Smooth muscle cell (in vitro differentiated cells): ENCODE results near the gene ANKRD34A. TPM values are rescaled to one million over a fixed set of nuclear protein-coding genes. Genes with fewer than 3 reads are reported as not detected.

Source experiments
- DNase-seq: peaks from one replicate; lab custom pipeline; 2025; ENCODE audit not compliant: unreplicated experiment; lab: John Stamatoyannopoulos, UW
- H2AFZ ChIP-seq: fragments of 200-600 bp; sonication (generic); 2 replicates; pipeline ENCODE4 v1.6.0; 2016; ENCODE audit warnings: antibody characterized with exemption, low read depth, mild to moderate bottlenecking
- H3F3A ChIP-seq: fragments of 200-600 bp; sonication (generic); 2 replicates; pipeline ENCODE4 v1.6.0; 2017; ENCODE audit warnings: antibody characterized with exemption, low read depth
- H3K27ac ChIP-seq: fragments of 200-600 bp; sonication (generic); 2 replicates; pipeline ENCODE4 v1.5.1; 2016; ENCODE audit warnings: low read depth, mild to moderate bottlenecking
- H3K27me3 ChIP-seq: fragments of 200-600 bp; sonication (generic); 2 replicates; pipeline ENCODE4 v1.6.1; 2016; ENCODE audit warnings: low read depth, mild to moderate bottlenecking
- H3K36me3 ChIP-seq: fragments of 200-600 bp; sonication (generic); 2 replicates; pipeline ENCODE4 v1.5.1; 2016; ENCODE audit warnings: low read depth
- H3K4me1 ChIP-seq: fragments of 200-600 bp; sonication (generic); 2 replicates; pipeline ENCODE4 v1.5.1; 2016; ENCODE audit warnings: low read depth
- H3K4me2 ChIP-seq: fragments of 200-600 bp; sonication (generic); 2 replicates; pipeline ENCODE4 v1.6.0; 2016; ENCODE audit warnings: mild to moderate bottlenecking
- H3K4me3 ChIP-seq: fragments of 200-600 bp; sonication (generic); 2 replicates; pipeline ENCODE4 v1.5.1; 2016; ENCODE audit warnings: mild to moderate bottlenecking
- H3K79me2 ChIP-seq: fragments of 200-600 bp; sonication (generic); 2 replicates; pipeline ENCODE4 v1.6.0; 2016; ENCODE audit warnings: low read depth, mild to moderate bottlenecking
- H3K9ac ChIP-seq: fragments of 200-600 bp; sonication (generic); 2 replicates; pipeline ENCODE4 v1.6.0; 2016; ENCODE audit warnings: low read depth
- H3K9me3 ChIP-seq: fragments of 200-600 bp; sonication (generic); replicated peaks from 2 replicates; pipeline ENCODE4 v1.5.1; 2016; ENCODE audit warnings: low read depth
- H4K20me1 ChIP-seq: fragments of 200-600 bp; sonication (generic); 2 replicates; pipeline ENCODE4 v1.6.0; 2016; ENCODE audit warnings: low read depth
- WGBS: methylation state at CpG from one replicate; pipeline ENCODE4 v1.1.7; 2016; ENCODE audit warnings: low lambda C conversion rate; 5-methylcytosine and 5-hydroxymethylcytosine counted together
- polyA plus RNA-seq: library from polyadenylated mRNA; unstranded; fragments of >200 nt; fragmentation: Nextera tagmentation; extraction: Ambion mirVana; gene quantifications from 2 replicates; pipeline ENCODE4 v1.2.1, GENCODE V29; 2016
- total RNA-seq: library from RNA; depleted of rRNA; stranded (reverse); fragments of >200 nt; gene quantifications from 2 replicates; pipeline ENCODE4 v1.2.3, GENCODE V29; 2014
- TF ChIP-seq, protein P1 (sequence below): fragments of 200-600 bp; sonication (generic); IDR thresholded peaks from 2 replicates; pipeline ENCODE4 v1.5.1; 2017; ENCODE audit warnings: borderline replicate concordance, mild to moderate bottlenecking, antibody characterized with exemption; ENCODE audit not compliant: insufficient read depth, poor library complexity, severe bottlenecking

Gene ANKRD34A
- total and polyA plus RNA-seq, 2 experiments from 2014 or later, result 0.49 to 1.3 TPM

- Histone ChIP-seq H3F3A (no peaks in the 10 kb centered on the region), H3K27ac (no peak overlapping the region), H3K79me2 (peaks cover 53% of the 10 kb centered on the region), H3K9ac (no peak overlapping the region), H3K4me3 (no peak overlapping the region), H2AFZ (no peak overlapping the region), H3K4me1 (no peaks in the 10 kb centered on the region), H3K9me3 (no peaks in the 10 kb centered on the region), H3K36me3 (no peaks in the 10 kb centered on the region), H3K4me2 (no peak overlapping the region), H3K27me3 (no peaks in the 10 kb centered on the region), H4K20me1 (peaks cover 58% of the 10 kb centered on the region)
- 96% methylated on average over 4 of the region's 4 CpGs for WGBS
- no peak for DNase-seq
- TF ChIP-seq, protein P1, sequence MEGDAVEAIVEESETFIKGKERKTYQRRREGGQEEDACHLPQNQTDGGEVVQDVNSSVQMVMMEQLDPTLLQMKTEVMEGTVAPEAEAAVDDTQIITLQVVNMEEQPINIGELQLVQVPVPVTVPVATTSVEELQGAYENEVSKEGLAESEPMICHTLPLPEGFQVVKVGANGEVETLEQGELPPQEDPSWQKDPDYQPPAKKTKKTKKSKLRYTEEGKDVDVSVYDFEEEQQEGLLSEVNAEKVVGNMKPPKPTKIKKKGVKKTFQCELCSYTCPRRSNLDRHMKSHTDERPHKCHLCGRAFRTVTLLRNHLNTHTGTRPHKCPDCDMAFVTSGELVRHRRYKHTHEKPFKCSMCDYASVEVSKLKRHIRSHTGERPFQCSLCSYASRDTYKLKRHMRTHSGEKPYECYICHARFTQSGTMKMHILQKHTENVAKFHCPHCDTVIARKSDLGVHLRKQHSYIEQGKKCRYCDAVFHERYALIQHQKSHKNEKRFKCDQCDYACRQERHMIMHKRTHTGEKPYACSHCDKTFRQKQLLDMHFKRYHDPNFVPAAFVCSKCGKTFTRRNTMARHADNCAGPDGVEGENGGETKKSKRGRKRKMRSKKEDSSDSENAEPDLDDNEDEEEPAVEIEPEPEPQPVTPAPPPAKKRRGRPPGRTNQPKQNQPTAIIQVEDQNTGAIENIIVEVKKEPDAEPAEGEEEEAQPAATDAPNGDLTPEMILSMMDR, result no peak
Observed at GRCh38 chr1:145949219-145949618, 15.2 kb downstream of the ANKRD34A start.

DNA sequence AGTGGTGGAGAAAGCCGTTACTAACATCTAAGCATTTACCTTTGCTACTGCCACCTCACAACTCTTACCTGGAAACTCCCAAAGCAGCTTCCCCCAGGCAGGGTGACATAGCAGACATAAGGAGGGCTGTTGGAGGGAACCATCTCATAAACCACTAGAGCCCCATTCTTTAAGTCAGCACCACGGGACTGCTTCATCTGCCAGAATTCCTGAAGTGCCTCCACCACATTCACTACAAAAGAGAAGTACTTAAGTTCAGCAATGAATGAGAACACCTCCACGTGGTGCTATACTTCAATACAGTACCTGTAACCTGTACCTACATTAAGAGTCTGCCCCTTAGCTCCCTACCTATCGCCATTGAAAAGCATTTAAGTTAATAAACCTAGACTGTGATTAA lies 16.8 kb downstream of the ANKRD34A start:
- no peaks in the 10 kb centered on the region for H3K9me3 ChIP-seq
- WGBS, result 58% methylated on average over 4 of the region's 4 CpGs
- DNase-seq, result no peak
- no peaks in the 10 kb centered on the region for H3K4me1 ChIP-seq
- H3K27me3 ChIP-seq, result no peaks in the 10 kb centered on the region
- no peak overlapping the region for H3K4me3 ChIP-seq
- TF ChIP-seq, protein P1, result no peak
- H3K79me2 ChIP-seq, result peaks cover 37% of the 10 kb centered on the region
- no peak overlapping the region for H3K27ac ChIP-seq
- peaks cover 46% of the 10 kb centered on the region for H4K20me1 ChIP-seq
- H3K9ac ChIP-seq, result no peak overlapping the region
- H3K36me3 ChIP-seq, result no peaks in the 10 kb centered on the region
- H3F3A ChIP-seq, result no peaks in the 10 kb centered on the region
- H2AFZ ChIP-seq, result no peak overlapping the region
- no peak overlapping the region for H3K4me2 ChIP-seq

DNA sequence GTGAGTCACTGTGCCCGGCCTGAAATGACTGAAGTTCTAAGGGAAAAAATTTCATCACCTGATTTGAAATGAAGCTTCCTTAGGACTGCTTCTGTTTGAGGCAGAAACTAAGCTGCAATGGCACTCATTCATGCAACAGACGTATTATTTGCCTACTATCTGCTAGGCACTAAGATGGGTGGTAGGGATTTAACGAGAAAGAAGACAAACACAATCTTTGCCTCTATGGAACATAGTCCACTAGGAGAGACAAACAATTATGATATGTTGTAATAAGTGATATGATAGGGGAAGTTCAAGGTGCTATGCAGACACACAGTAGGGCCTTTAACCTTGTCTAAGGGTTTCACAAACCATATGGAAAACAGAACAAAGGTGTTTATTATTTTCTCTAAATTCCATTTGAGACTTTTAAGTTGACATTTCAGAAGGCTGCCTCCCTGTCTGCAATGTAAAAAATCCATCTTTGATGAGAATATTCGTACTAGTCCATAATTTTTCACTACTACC lies 17.8 kb downstream of the ANKRD34A start:
- H3K4me2 ChIP-seq, result no peak overlapping the region
- no peak overlapping the region for H3K9ac ChIP-seq
- no peak overlapping the region for H3K4me3 ChIP-seq
- H3K4me1 ChIP-seq, result no peaks in the 10 kb centered on the region
- TF ChIP-seq, protein P1, result no peak
- H3K27ac ChIP-seq, result no peak overlapping the region
- no peaks in the 10 kb centered on the region for H3K27me3 ChIP-seq
- H2AFZ ChIP-seq, result no peak overlapping the region
- H4K20me1 ChIP-seq, result peaks cover 38% of the 10 kb centered on the region
- peaks cover 26% of the 10 kb centered on the region for H3K79me2 ChIP-seq
- H3K9me3 ChIP-seq, result no peaks in the 10 kb centered on the region
- 92% methylated on average over 4 of the region's 4 CpGs for WGBS
- H3K36me3 ChIP-seq, result no peaks in the 10 kb centered on the region
- no peaks in the 10 kb centered on the region for H3F3A ChIP-seq
- DNase-seq, result no peak

DNA sequence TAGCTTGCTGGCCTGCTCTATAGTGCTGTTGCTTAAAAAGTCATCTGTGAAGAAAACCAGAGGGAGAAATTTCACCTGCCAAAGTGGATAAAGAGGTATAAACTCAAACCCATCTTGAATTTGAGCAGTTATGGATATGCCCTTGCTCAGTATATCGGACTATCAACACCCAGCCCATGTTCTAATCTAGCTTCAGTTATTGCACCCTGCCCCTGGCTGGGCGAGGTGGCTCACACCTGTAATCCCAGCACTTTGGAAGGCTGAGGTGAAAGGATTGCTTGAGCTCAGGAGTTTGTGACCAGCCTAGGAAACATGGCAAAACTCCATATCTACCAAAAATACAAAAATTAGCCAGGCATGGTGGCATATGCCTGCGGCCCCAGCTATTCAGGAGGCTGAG lies 19.8 kb downstream of the ANKRD34A start:
- no peak for DNase-seq
- no peaks in the 10 kb centered on the region for H3F3A ChIP-seq
- no peaks in the 10 kb centered on the region for H3K9me3 ChIP-seq
- 97% methylated on average over 3 of the region's 3 CpGs for WGBS
- peaks cover 20% of the 10 kb centered on the region for H4K20me1 ChIP-seq
- H3K27me3 ChIP-seq, result no peaks in the 10 kb centered on the region
- H3K4me3 ChIP-seq, result no peak overlapping the region
- H3K4me1 ChIP-seq, result no peaks in the 10 kb centered on the region
- H3K79me2 ChIP-seq, result peaks cover 8% of the 10 kb centered on the region
- TF ChIP-seq, protein P1, result no peak
- no peaks in the 10 kb centered on the region for H3K36me3 ChIP-seq
- no peak overlapping the region for H3K9ac ChIP-seq
- no peak overlapping the region for H3K4me2 ChIP-seq
- H3K27ac ChIP-seq, result no peak overlapping the region
- no peak overlapping the region for H2AFZ ChIP-seq
